Measurements from ENCODE around the gene DDX51.
"Not testable (repeated sequence)": the region's sequence is repeated elsewhere in the genome, so short reads cannot be mapped to it uniquely, and the experiment has no call there.

The DDX51 gene

DNA sequence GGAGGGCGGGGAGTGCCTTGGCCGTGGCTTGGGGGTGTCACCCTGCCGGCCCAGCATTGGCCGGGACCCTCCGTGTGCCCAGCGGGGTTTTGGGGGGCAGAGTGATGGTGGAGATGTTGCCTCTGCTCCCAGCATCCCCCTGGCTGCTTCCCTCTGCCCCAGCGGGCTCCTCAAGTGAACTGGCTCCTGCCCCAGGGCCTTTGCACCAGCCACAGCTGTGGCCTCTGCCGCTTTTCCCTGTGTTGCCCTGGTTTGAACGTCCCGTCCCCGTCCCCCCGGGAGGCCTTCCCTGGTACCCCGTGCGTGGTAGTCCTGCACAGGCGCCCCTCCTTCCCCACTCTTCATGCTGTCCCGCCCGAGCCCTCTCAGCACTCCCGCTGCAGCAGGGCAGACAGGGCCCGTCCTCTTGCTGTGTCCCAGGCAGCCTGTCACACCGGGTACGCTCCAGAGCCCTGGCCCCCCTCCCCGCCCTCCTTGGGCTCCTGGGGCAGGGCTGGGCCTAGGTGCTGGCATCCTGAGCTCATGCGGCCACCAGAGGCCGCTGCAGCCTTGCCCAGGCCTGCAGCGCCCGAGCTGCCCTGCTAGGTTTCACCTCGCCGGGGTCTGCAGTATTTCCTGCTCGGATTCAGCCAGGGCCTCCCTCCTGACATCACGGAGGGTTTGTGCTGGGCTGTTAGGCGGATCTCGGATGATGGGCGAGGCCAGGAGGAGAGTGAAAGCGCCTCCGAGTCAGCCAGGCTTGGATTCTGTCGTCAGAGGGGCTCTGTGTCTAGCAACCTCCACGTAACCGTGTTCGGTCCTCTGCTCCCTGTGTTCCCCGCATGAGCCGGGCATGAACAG, 9.6 kb upstream of the DDX51 start:
- FAIRE-seq = no peak

DNA sequence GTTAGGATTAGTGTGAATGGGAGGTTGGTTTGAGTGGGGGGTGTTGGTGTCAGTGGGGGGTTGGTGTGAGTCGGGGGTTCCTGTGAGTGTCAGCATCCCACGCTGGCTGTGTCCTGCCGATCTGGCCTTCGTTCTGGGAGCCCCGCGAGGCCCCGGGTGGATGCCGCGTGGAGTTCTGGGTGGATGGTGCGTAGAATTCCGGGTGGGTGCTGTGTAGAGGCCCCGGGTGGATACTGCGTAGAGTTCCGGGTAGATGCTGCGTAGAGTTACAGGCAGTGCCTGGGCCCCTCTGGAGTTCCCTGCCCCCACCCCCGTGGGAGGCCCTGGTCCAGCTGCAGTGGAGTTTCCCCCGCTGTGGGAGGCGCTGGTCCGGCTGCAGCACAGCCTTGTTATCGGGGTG, 8.8 kb upstream of the DDX51 start:
- FAIRE-seq = no peak

DNA sequence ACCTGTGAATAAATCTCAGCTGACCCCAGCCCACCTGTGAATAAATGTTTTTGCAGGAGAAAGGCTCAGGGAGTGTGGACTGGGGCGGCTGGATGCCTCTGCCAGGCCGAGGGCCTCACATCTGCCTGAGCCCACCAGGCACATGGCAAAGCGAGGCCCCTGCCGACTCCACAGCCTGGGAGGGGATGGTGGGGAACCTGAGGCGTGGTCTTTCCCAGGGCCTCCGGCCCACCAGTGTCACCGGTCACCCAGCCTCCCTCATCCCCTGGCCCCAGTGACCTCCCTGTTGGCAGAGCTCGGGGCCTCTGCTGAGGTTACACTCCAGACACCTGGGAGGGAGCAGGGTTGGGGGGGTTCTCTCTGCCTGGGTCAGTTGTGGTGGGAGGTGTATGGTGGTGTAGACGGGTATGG, 8.3 kb upstream of the DDX51 start:
- FAIRE-seq = no peak

DNA sequence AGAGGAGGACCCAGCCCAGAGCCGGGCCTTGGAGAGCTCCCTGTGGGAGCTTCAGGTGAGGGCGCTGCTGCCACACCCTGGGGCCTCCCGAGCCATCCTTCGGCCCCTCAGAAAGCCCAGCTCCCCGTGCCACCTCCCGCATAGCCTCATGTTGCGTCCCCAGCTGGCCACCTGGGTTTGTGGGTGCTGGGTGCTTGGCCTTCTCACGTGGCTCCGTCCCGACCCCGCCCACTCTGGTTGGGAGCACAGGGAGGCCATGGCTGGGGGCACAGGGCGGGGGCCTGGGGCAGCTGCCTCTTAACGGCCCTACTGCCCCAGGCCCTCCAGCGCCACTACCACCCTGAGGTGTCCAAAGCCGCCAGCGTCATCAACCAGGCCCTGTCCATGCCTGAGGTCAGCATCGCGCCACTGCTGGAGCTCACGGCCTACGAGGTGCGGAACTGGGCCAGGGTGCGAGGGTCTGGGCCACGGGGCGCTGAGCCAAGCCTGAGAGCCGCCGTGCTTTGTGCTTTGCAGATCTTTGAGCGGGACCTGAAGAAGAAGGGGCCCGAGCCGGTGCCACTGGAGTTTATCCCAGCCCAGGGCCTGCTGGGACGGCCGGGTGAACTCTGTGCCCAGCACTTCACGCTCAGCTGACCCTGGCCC, 7.8 kb upstream of the DDX51 start:
- FAIRE-seq = no peak

DNA sequence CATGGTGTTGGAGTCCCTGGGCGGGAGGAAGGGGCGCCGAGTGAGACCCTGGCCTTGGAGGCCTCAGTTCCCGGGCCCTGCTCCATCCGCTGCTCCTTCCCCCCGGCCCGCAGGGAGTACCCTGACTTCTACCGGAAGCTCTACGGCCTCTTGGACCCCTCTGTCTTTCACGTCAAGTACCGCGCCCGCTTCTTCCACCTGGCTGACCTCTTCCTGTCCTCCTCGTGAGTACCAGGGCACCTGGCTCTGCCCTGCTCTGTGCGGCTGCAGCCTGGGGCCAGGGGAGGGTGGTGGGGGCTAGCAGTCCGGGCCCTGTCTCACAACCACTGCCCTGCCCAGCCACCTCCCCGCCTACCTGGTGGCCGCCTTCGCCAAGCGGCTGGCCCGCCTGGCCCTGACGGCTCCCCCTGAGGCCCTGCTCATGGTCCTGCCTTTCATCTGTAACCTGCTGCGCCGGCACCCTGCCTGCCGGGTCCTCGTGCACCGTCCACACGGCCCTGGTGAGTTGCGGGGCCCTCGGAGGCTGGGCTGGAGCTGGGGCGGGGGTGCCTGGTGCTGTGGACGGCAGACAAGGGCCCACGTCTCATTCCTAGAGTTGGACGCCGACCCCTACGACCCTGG, 7.1 kb upstream of the DDX51 start:
- FAIRE-seq = no peak

DNA sequence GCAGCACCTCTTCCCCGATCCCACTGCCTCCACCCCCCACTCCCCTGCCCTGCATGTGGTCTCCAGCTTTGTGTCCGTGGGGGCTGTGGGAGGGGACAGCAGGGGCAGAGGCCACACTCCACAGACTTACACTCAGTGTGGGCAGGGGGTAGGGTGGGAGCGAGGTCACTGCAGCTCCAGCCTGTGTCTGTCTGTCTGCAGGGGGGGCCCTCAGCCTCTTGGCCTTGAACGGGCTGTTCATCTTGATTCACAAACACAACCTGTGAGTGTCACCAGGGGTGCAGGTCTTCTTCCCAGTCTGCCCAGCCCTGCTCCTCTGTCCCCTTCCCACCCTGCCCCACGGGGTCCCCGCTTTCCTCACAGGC, 6.6 kb upstream of the DDX51 start:
- no peak for FAIRE-seq

DNA sequence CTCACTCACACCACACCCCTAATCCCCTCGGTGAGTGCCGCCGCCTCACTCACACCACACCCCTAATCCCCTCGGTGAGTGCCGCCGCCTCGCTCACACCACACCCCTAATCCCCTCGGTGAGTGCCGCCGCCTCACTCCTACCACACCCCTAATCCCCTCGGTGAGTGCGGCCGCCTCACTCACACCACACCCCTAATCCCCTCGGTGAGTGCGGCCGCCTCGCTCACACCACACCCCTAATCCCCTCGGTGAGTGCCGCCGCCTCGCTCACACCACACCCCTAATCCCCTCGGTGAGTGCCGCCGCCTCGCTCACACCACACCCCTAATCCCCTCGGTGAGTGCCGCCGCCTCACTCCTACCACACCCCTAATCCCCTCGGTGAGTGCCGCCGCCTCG, 5.4 kb upstream of the DDX51 start:
- not testable (repeated sequence) for FAIRE-seq

DNA sequence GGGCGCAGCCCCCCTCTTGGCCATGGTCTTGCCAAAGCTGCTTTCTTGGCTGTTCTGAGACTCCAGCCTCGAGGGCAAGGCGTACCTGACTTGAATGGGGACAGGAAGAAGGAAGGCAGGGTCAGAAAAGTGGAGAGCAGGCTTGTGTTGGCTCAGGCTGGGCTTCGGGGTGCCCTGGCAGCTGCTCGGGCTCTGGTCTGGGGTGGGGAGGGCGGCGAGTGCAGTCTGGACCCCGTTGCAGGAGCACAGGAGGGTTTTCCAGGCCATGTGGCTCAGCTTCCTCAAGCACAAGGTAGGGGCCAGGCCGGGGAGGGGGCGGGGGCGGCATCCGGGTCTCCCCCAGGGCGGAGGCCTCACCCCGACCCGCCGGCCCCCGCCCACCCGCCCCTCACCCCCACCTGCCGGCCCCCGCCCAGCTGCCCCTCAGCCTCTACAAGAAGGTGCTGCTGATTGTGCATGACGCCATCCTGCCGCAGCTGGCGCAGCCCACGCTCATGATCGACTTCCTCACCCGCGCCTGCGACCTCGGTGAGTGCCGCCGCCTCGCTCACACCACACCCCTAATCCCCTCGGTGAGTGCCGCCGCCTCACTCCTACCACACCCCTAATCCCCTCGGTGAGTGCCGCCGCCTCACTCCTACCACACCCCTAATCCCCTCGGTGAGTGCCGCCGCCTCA, 4.4 kb upstream of the DDX51 start:
- no peak for FAIRE-seq

DNA sequence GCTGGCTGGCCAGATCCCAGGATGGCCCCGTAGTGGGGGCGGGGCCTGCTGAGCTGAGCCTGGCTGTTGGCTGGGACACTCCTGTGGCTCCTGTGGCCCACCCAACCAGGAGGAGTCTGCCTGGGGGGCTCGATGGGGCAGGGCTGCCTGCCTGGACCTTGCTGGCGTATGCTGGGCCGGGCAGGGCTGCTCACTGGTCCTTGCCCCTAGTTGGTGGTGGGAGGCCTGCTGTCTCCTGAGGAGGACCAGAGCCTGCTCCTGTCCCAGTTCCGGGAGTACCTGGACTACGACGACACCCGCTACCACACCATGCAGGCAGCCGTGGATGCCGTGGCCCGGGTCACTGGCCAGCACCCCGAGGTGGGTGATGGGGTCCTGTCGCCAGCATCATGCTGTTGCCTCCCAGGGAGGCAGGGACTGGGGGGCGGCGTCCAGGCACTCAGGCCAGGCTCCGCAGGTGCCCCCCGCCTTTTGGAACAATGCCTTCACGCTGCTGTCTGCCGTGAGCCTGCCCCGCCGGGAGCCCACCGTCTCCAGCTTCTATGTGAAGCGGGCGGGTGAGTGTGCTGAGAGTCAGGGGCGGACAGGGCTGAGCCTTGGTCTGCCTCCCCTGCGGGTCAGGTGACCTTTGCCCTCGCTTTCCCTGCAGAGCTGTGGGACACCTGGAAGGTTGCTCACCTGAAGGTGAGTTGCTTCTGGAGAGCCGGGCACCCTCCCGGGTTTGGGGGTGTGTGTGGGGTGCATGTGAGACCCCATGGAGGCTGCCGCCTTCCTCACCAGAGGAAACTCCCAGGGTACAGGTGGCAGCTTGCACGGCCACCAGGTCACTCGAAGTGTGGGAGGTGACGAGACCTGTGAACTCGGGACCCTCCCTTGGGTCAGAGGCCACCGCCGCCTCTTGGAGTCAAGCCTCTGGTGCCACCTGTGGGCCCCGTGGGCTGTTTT, 3.6 kb upstream of the DDX51 start:
- FAIRE-seq = no peak

DNA sequence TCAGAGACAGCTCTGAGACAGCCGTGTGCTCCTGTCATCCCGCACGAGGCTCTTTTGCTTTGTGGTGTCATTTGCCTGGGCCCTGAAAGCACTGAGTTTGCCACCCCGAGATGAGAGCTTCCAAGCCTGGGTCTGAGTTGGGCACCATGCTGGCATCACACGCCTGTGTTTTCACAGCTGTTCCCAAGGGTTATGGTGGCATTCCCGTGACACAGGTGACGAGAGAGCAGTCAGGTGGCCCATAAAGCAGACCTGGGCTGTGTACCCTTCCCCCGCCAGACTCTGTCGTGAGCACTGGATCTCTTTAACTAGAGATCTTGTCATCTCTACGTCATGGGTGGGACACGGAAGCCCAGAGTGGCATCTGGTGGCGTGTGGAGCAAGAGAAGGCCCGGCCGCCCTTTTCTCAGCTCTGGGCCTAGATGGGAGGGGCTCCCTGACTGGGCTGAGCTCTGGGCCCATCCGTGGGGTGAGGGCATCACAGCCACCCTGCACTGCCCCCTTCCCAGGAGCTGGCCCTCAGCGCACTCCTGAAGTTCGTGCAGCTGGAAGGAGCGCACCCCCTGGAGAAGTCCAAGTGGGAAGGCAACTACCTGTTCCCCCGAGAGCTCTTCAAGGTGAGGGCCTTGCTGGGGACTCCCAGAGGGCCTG, 2.8 kb upstream of the DDX51 start:
- FAIRE-seq = no peak

DNA sequence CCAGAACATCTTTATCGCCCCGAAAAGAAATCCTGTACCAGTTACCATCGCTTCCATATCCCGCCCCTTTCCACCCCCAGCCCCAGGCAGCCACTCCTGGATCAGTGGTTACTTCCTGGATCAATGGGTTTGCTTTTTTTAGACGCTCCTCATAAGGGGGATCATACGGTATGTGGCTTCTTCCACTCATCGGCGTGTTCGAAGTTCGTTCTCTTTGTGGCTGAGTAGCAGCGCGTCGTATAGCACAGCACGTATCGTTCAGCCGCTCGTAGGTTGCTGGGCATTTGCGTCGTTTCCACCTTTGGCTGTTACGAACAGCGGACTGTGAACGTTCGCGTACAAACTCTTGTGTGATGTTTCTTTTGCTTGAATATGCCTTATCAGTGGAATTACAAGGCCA, 2.0 kb upstream of the DDX51 start:
- no peak for FAIRE-seq

DNA sequence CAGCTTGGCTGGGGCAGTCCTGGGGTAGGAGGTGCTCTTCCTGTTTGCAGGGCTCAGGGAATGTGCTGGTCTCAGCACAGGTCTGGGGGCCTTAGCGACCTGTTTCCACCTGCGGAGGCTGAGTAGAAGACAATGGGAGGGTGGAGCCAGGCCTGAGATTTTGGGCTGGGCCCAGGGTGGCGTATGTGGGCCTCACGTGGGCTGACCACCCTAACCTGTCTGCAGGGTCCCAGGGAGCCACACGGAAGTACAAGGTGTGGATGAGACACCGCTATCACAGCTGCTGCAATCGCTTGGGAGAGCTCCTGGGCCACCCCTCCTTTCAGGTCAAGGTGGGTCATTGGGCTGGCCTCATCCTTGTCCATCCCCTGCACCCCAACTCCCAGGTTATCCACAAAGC, 1.2 kb upstream of the DDX51 start:
- no peak for FAIRE-seq

DNA sequence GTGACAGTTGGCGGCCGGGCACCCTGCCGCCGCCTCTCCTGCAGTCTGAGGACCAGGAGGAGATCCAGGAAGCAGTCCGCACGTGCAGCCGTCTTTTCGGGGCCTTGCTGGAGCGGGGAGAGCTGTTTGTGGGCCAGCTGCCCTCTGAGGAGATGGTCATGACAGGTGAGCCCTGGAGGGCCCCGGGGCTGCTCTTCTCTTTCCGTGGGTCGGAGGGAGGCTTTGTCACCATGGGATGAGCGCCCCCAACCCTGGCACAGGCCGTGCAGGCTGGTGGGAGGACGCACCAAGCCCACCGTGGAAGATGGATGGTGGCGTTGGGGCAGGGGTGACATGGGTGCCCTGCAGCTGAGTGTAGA, 670 bp upstream of the DDX51 start:
- FAIRE-seq = no peak

DNA sequence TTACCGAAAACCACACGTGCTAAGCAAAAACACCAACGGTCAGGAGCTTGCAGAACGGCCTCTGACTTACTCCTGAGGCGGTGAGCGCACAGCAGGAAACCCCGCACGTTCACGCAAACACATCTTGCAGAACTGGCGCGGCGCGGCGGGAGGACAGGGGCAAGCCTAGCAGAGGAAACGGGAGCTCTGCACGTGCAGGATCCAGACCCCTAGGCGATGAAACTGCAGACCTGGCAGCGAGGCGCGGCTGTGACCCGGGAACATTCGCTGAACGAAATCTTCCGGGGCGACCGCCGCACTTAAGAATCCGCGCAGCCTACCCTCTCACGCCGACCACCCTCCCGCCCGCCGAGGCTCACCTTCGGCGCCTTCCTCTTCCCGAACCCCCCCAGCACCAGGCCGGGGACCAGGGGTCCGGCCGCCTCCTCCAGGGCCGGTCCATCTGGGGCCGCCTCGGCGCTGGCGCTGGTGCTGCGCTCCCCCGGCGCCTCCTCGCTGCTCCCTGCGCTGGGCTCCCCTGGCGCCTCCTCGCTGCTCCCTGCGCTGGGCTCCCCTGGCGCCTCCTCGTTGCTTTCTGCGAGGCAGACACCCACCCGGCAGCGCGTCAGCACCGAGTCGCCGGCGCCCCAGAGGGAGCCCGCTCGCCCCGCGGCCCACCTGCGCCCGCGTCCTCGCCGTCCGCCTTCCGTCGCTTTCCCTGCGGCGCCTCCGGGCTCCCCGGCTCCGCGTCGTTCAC, 615 bp downstream of the DDX51 start:
- FAIRE-seq = no peak

DNA sequence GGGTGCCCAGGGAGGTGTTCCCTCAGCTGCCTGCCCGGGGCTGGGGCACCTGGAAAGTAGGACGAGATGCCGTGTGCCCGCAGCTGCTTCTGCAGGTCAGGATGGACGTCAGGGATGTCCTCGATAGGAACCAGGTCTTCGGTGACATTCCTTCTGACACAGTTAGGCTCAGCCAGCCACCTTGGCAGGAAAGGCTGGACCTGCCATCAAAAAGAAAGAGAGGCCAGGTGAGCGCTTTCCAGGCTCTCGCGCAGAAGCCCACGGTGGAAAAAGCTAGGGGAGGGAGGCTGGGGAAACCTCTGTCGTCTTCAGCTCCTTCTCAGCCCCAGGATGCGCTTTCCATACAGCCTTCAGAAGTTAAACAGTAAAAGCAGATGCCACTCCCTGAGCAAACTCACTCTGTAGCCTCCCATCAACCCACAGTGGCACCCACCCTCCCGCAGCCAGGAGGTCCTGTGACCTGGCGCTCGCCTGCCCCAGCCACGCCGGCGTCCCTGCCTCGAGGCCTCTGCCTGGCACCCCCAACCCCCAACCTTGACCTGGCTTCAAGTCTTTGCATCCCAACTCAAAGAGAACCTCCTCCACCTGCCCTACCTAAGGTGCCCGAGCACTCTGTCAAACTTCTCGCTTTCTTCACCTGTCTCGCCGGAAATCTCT, 1.3 kb downstream of the DDX51 start:
- FAIRE-seq = no peak

DNA sequence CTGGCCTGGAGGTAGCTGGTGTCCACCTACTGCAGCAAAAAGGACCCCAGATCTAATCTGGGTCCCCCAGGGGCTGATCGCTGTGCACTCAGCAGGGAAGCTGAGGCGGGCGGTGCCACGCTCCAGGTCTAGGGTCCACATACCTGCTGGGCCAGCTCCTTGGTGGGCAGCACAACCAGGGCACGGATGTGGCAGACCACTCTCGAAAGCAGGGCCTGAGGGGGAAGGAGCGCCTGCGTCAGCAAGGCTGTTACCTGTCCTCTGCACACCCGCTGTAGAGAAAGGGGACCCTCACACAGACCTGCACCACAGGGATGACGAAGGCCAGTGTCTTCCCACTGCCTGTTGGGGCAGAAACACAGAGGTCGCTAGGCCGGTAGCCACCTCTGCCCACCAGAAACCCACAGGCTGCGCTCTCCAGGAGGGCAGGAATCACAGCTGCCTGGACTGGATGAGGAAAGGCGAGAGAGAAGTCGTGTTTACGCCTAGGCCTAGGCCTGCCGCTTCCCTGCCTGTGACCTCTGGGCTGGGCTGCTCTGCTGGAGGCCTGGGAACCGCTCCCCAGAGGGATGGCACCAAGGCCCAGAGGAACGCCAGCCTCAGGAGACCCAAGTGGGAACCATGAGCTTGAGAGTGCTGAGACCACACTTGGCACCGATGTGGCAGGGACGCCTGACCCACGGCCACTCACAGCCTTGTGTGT, 2.0 kb downstream of the DDX51 start:
- FAIRE-seq = no peak

DNA sequence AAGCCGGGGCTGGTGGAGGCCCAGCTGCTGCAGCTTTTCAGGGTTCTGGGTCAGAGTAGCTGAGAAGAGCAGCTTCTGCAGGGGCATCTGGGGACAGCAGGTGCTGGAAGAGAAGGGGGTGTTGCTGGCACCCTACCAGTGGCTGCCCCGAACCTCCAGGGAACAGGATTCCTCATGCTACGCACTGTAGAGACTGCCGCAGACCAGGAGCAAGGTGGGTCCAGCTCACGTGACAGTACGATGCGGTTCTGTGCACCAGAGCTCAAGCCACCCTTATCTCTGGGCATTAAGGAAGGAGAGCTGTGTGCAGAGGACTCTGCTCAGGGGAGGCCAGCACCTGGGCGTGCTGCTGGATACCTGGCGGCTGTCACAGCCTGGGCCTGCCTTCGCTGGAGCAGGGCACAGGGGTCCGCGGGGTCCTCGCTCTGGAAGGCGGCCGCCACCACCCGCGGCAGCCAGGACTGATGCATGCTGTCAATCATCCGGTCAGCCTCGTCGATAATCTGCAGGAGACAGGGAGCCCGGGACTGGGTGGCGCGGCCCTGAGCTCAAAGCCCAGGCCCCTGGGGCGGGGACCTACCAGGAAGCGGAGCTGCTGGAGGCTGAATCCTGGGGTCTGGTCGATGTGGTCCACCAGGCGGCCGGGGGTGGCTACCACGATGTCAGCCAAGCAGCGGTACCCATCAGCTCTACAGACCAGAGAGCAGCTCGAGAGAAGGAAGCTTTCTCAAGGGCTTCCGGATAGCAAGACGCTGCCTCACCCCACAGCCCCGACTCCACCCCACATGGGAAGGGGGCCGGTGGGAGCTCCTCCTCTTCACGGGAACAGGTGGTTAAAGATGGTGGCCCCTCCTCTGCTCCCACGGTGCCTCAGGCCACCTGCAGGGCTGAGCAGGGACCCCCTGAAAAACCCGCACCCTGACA, 2.9 kb downstream of the DDX51 start:
- no peak for FAIRE-seq

DNA sequence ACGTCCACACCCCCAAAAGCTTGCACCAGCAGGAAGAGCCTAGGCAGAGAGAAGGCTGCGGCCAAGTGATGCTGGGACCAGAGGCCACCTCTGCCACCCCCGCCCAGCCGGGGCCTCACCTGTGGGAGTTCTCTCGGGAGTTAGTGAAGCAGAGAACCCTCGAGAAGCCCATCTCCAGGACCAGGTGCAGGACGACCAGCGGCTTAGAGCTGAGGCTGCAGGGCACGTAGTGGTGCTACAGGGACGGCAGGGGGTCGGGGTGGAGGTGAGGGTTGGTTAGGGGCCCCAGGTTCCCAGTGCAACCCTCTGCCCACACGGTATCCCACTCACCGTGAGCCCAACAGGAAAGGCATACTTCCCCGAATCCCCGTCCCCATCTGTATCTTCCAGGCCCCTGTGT, 3.6 kb downstream of the DDX51 start:
- FAIRE-seq = no peak

DNA sequence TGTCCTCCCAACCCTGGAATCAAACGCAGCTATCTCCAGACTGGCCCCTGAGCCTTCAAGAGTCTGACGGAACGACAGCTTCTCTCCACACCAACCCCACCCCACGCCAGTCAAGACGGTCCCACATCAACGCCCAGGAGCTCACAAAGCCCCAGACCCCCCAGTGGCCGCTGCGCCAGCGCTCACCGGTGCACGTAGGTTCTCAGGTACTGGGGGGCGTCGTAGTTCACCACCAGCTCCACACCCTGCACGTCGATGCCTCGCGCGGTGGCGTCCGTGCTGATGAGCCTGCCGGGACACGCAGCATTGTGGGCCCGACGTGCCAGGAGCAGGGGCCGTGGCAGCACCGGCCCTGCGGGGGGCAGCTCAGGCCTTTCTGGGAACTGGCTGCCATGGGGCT, 4.2 kb downstream of the DDX51 start:
- no peak for FAIRE-seq
